ENCODE measurements around the gene VCP.

Gene VCP

GRCh38 chr9:35072461-35073278 is at the start of gene VCP:
Gene VCP, minus strand, starts transcription at chr9:35072625. Its CDS starts 272 bp downstream, at chr9:35072353.
- in situ Hi-C loops (cut with MboI; ENCODE audit: low sequenced_read_pairs) = loop anchor here (25.0 kb wide), 1 partner anchor 640 kb away; no protein-coding TSS in a partner anchor

GRCh38 chr9:35116898-35117551 is 44.6 kb upstream of the VCP start:
- in situ Hi-C loops (cut with MboI; ENCODE audit: low sequenced_read_pairs) = loop anchor here (10.0 kb wide), 1 partner anchor 348 kb away; no protein-coding TSS in a partner anchor

- in situ Hi-C loops (cut with MboI; ENCODE audit: low sequenced_read_pairs) = loop anchor here (10.0 kb wide), 1 partner anchor 348 kb away; no protein-coding TSS in a partner anchor
Observed at GRCh38 chr9:35116539-35116897, 44.1 kb upstream of the VCP start.

- in situ Hi-C loops (cut with MboI; ENCODE audit: low sequenced_read_pairs) = loop anchor here (10.0 kb wide), 1 partner anchor 349 kb away; no protein-coding TSS in a partner anchor
Observed at GRCh38 chr9:35115680-35116538, 43.5 kb upstream of the VCP start, which contains the start of gene ATOSB. Gene ATOSB, minus strand, starts transcription at chr9:35115862. Its CDS starts 7,588 bp downstream, at chr9:35108274.

GRCh38 chr9:35114840-35115628 is 42.6 kb upstream of the VCP start:
- in situ Hi-C loops (cut with MboI; ENCODE audit: low sequenced_read_pairs) = loop anchor here (10.0 kb wide), 1 partner anchor 350 kb away; no protein-coding TSS in a partner anchor

- in situ Hi-C loops (cut with MboI; ENCODE audit: low sequenced_read_pairs) = loop anchor here (10.0 kb wide), 1 partner anchor 351 kb away; no protein-coding TSS in a partner anchor
Observed at GRCh38 chr9:35114113-35114839, 41.9 kb upstream of the VCP start.

GRCh38 chr9:35112257-35113020 is 40.0 kb upstream of the VCP start:
- in situ Hi-C loops (cut with MboI; ENCODE audit: low sequenced_read_pairs) = loop anchor here (10.0 kb wide), 1 partner anchor 352 kb away; no protein-coding TSS in a partner anchor

GRCh38 chr9:35111001-35111933 is 38.8 kb upstream of the VCP start:
- in situ Hi-C loops (cut with MboI; ENCODE audit: low sequenced_read_pairs) = loop anchor here (10.0 kb wide), 1 partner anchor 354 kb away; no protein-coding TSS in a partner anchor

- in situ Hi-C loops (cut with MboI; ENCODE audit: low sequenced_read_pairs) = loop anchor here (10.0 kb wide), 1 partner anchor 354 kb away; no protein-coding TSS in a partner anchor
Observed at GRCh38 chr9:35110327-35110761, 37.9 kb upstream of the VCP start.

- in situ Hi-C loops (cut with MboI; ENCODE audit: low sequenced_read_pairs) = no loop called here
Observed at GRCh38 chr9:35108946-35109575, 36.6 kb upstream of the VCP start.

GRCh38 chr9:35108461-35108860 is 36.0 kb upstream of the VCP start:
- in situ Hi-C loops (cut with MboI; ENCODE audit: low sequenced_read_pairs) = no loop called here

- in situ Hi-C loops (cut with MboI; ENCODE audit: low sequenced_read_pairs) = no loop called here
Observed at GRCh38 chr9:35107297-35108290, 35.2 kb upstream of the VCP start.

GRCh38 chr9:35106343-35106730 is 33.9 kb upstream of the VCP start:
- in situ Hi-C loops (cut with MboI; ENCODE audit: low sequenced_read_pairs) = no loop called here

GRCh38 chr9:35105571-35106342 is 33.3 kb upstream of the VCP start:
- in situ Hi-C loops (cut with MboI; ENCODE audit: low sequenced_read_pairs) = no loop called here

- in situ Hi-C loops (cut with MboI; ENCODE audit: low sequenced_read_pairs) = no loop called here
Observed at GRCh38 chr9:35105126-35105525, 32.7 kb upstream of the VCP start.
